Measurements from ENCODE around the gene NKX3-2.

GRCh38 chr4:13539047-13539618 is 5.2 kb downstream of the NKX3-2 start:
- TF ChIP-seq CTCF (conservative IDR thresholded peaks at IDR 0.05; ENCODE audit: low read depth, low read length), result no peak
- TF ChIP-seq EZH2 (IDR thresholded peaks at IDR 0.05; ENCODE audit: borderline replicate concordance, low read depth, low read length, poor library complexity, severe bottlenecking), result no peak

Data from A673 (cell line).